CD4-positive, alpha-beta T cell treated with Interferon alpha-2 for 1 hour (primary cell): Measurements from ENCODE around the gene MCOLN1.
A peak's percentile ranks its signal among the peaks of the same experiment; 100 is the strongest.

Experiments
- DNase-seq, 2 donors: peaks; one replicate each; pipeline ENCODE4 v3.0.0-alpha.2; 2020 to 2022

The MCOLN1 gene

GRCh38 chr19:7522072-7522922 is at the start of gene MCOLN1:
TSS of gene MCOLN1 (plus strand) at chr19:7522624. CDS start at chr19:7522751, 127 bp downstream.
- DNase-seq = peak; percentile 99

GRCh38 chr19:7475665-7476064 is 46.8 kb upstream of the MCOLN1 start:
- no peak for DNase-seq

- no peak for DNase-seq
Observed at GRCh38 chr19:7476241-7476640, 46.2 kb upstream of the MCOLN1 start.

DNA sequence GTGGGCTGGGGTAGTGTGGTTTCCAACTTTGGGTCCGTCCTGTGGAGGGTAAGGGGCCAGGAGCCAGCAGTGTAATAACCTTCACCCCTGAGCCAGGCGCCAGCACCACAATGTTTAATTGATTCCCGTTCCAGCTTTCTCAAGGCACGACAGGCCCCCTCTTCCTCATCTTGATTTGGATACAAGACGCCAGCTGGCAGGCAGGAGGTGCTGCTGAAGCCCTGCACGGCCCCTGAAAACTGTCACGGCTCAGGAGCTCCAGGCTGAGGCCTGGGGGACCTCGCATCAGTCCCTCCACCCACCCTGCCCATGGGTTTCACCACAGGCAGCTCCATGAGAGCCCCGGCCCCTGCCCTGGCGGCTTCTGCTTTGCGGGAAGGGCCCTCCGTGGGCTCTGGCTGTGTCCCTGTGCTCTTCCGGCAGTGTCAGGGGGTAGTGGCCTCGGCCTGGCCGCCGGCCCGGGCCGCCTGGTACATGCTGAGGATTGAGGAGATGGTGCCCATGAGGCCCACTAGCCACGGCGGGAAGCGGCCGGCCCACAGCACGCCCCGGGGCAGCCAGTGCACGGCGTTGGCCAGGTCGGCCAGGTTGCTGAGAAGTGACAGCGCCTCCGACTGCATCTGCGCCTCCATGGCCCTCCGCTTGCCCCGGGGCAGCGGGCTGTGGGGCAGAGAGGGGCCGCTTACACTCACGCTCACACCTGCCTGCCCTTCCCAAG is 45.5 kb upstream of the MCOLN1 start:
- no peak for DNase-seq

GRCh38 chr19:7477758-7478157 is 44.7 kb upstream of the MCOLN1 start:
- DNase-seq = no peak

- no peak for DNase-seq
Observed at GRCh38 chr19:7478173-7478842, 44.1 kb upstream of the MCOLN1 start.

GRCh38 chr19:7478843-7479227 is 43.6 kb upstream of the MCOLN1 start:
- DNase-seq = no peak

GRCh38 chr19:7480222-7480969 is 42.0 kb upstream of the MCOLN1 start:
- DNase-seq = no peak

GRCh38 chr19:7480970-7481255 is 41.5 kb upstream of the MCOLN1 start:
- no peak for DNase-seq

- no peak for DNase-seq
Observed at GRCh38 chr19:7482584-7483439, 39.6 kb upstream of the MCOLN1 start.

DNA sequence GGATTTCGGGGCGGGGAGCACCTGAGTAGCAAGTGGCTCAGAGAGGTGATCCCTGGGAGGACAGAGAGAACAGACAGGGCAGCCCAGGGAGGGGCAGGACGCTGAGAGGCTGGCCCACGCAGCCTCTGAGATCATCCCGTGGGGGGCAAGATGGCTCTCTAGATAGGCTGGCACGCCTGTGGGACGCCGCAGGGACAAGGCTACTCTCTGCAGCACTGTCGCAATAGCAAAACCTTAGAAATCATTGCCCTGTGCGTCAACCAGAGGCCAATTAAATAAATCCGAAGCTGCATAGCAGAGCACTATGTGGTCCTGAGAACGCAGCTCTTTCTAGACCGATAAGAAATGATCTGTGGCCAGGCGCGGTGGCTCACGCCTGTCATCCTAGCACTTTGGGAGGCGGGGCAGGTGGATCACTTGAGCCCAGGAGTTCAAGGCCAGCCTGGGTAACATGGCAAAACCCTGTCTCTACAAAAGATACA is 38.7 kb upstream of the MCOLN1 start:
- no peak for DNase-seq

GRCh38 chr19:7486923-7487322 is 35.5 kb upstream of the MCOLN1 start:
- no peak for DNase-seq

- peak; percentile 88 to 91 for DNase-seq
Observed at GRCh38 chr19:7488736-7489353, 33.6 kb upstream of the MCOLN1 start, which contains the start of gene PEX11G. TSS of gene PEX11G (minus strand) at chr19:7489035. CDS start at chr19:7489010, 25 bp downstream.

DNA sequence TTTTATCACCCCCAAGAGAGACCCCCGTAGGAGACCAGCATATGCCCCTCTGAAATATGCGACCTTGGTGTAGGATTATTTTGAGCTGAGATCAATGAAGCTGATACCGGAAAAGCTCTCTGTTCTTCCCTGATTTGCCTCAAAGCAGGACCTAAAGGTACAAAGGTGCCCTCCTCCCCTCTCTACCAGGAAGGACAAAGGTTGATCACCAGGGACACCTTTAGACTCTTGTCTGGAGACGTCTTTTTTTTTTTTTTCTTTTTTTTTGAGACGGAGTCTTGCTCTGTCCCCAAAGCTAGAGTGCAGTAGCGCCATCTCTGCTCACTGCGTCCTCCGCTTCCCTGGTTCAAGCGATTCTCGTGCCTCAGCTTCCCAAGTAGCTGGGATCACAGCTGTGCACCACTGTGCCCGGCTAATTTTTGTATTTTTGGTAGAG is 32.8 kb upstream of the MCOLN1 start:
- DNase-seq = no peak

- peak; percentile 35 to 69 for DNase-seq
Observed at GRCh38 chr19:7492142-7492541, 30.3 kb upstream of the MCOLN1 start.

- no peak for DNase-seq
Observed at GRCh38 chr19:7492558-7492957, 29.9 kb upstream of the MCOLN1 start.

GRCh38 chr19:7494416-7495098 is 27.9 kb upstream of the MCOLN1 start:
- no peak for DNase-seq

GRCh38 chr19:7497292-7497691 is 25.1 kb upstream of the MCOLN1 start:
- no peak for DNase-seq

DNA sequence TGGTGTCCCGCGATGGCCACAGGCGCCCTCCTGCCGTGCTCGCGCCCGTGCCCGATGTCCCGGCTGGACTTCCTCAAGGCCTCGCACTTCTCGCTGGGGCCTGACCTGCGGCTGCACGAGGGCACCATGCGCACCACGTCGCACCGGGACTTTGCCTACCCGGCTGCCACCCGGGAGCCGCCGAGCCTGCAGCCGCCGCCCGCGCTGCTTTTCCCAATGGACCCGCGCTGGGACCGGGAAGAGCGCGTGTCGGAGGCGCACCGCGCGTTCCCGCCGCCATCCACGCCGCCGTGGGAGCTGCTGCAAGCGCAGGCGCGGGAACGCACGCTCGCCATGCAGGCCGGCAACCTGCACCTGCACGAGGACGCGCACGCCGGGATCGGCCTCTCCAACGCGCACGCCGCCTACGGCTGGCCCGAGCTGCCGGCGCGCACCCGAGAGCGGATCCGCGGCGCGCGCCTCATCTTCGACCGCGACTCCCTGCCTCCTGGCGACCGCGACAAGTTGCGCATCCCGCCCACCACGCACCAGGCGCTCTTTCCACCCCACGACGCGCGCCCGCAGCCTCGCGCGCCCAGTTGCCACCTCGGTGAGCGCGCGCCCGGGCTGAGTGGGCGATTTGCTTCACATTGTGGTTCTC is 21.5 kb upstream of the MCOLN1 start:
- DNase-seq = peak in 1 of 2 donors; percentile 37

DNA sequence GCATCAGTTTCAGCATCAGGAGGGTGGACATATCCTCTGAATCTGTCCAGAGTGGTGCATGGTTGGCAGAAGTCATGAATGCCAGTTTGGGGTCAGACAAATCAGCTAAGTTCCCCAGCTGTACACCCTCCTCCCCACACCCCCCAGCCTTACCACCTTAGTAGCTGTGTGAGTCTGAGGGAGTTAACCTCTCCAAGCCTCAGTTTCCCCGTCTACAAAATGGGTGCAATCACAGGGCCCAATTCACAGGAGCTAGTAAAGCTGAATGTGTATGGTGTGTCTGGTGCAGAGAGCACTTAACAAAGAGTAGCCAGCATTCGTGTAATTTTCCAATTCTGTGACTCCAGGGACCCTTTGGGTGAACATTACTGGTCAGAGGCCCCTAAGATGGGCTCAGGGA is 19.9 kb upstream of the MCOLN1 start:
- DNase-seq = no peak
